GM12878 (cell line): ENCODE results near the gene ADAM21. TPM values are rescaled to one million over a fixed set of nuclear protein-coding genes. Genes with fewer than 3 reads are reported as not detected.
"Not testable (repeated sequence)": the region's sequence is repeated elsewhere in the genome, so short reads cannot be mapped to it uniquely, and the experiment has no call there.

Source experiments
- ATAC-seq: fragments of 200-7000 bp; cut with Tn5 transposase; 3 replicates; pipeline ENCODE4 v1.9.1; 2020; ENCODE audit warnings: mild to moderate bottlenecking, moderate library complexity
- BruUV-seq: library from RNA; stranded (reverse); fragments of 400-500 nt; replicated peaks from 2 replicates; lab custom pipeline; 2021; lab: Mats Ljungman, UMichigan
- CTCF ChIA-PET: fragments of 300-600 bp; sonication (Branson Sonifier 250); formaldehyde crosslinking; extraction: SDS; loops from one replicate; lab custom pipeline; 2021; ENCODE audit warnings: inconsistent platforms; lab: Yijun Ruan, JAX
- POLR2A ChIA-PET: fragments of 350-600 bp; formaldehyde crosslinking; extraction: SDS; loops from one replicate; lab custom pipeline; 2021; ENCODE audit warnings: inconsistent platforms; lab: Charles Lee
- RAD21 ChIA-PET: fragments of 300-600 bp; sonication (Branson Sonifier 250); formaldehyde crosslinking; loops from one replicate; lab custom pipeline; 2023; ENCODE audit warnings: antibody characterized with exemption; ENCODE audit not compliant: unreplicated experiment; lab: Charles Lee
- SMC1A ChIA-PET: fragments of 300-600 bp; sonication (Branson Sonifier 250); formaldehyde crosslinking; loops from one replicate; lab custom pipeline; 2023; ENCODE audit not compliant: unreplicated experiment, uncharacterized antibody; lab: Charles Lee
- DNase-seq: peaks from one replicate; pipeline ENCODE4 v3.0.0-alpha.2; 2011; ENCODE audit warnings: low read depth, low spot score
- FAIRE-seq: peaks from 3 replicates; lab custom pipeline; 2011; peaks lifted over from hg19 to GRCh38; lab: Jason Lieb, UNC
- H2AFZ ChIP-seq: 2 replicates; pipeline ENCODE4 v1.6.0; 2011; ENCODE audit warnings: low read depth, low read length, control low read depth; ENCODE audit not compliant: control insufficient read depth
- H3K27ac ChIP-seq: 2 replicates; pipeline ENCODE4 v1.5.1; 2011; ENCODE audit warnings: control low read depth; ENCODE audit not compliant: control insufficient read depth, insufficient read depth
- H3K27me3 ChIP-seq, 2 experiments: replicated peaks in 1 of 2; 2 replicates each; pipeline versions ENCODE4 v1.6.0 to v1.6.1; 2011; ENCODE audit warnings: low read length in 1 of 2; ENCODE audit not compliant: control insufficient read depth in 2 of 2, insufficient read depth in 2 of 2
- H3K36me3 ChIP-seq, 2 experiments: 2 replicates each; pipeline ENCODE4 v1.5.1; 2011; ENCODE audit warnings: low read length in 1 of 2; ENCODE audit not compliant: control insufficient read depth in 2 of 2, insufficient read depth in 2 of 2
- H3K4me1 ChIP-seq: 2 replicates; pipeline ENCODE4 v1.6.1; 2011; ENCODE audit warnings: mild to moderate bottlenecking, low read length, moderate library complexity, mixed read lengths; ENCODE audit not compliant: control insufficient read depth, insufficient read depth
- H3K4me2 ChIP-seq: 2 replicates; pipeline ENCODE4 v1.6.0; 2011; ENCODE audit warnings: control low read depth; ENCODE audit not compliant: control insufficient read depth, insufficient read depth
- H3K4me3 ChIP-seq: fragments of 200-600 bp; sonication (generic); 2 replicates; pipeline ENCODE4 v1.5.1; 2016
- H3K79me2 ChIP-seq: 2 replicates; pipeline ENCODE4 v1.6.0; 2011; ENCODE audit warnings: low read length; ENCODE audit not compliant: control insufficient read depth, insufficient read depth
- H3K9ac ChIP-seq: 2 replicates; pipeline ENCODE4 v1.8.0; 2011; ENCODE audit warnings: low read length, control low read depth, mixed read lengths; ENCODE audit not compliant: control insufficient read depth, insufficient read depth
- H3K9me3 ChIP-seq: replicated peaks from 3 replicates; pipeline ENCODE4 v1.5.1; 2011; ENCODE audit warnings: mild to moderate bottlenecking, low read length; ENCODE audit not compliant: control insufficient read depth, insufficient read depth
- H4K20me1 ChIP-seq: 2 replicates; pipeline ENCODE4 v1.6.0; 2011; ENCODE audit not compliant: control insufficient read depth, insufficient read depth
- CREM ChIP-seq: IDR thresholded peaks from 2 replicates; pipeline ENCODE4 v1.6.1; 2014; ENCODE audit warnings: antibody characterized with exemption, low read depth
- NFYA ChIP-seq: IDR thresholded peaks from 2 replicates; pipeline ENCODE4 v1.6.1; 2011; ENCODE audit warnings: low read depth, mild to moderate bottlenecking, low read length, improper control_type of control experiment, borderline replicate concordance
- NR2F1 ChIP-seq: fragments of 450-650 bp; conservative IDR thresholded peaks from 2 replicates; pipeline ENCODE4 v1.6.1; 2017; ENCODE audit warnings: mild to moderate bottlenecking
- SMAD1 ChIP-seq: fragments of 450-650 bp; IDR thresholded peaks from 2 replicates; pipeline ENCODE4 v1.6.1; 2018; ENCODE audit warnings: mild to moderate bottlenecking, low read depth; ENCODE audit not compliant: partially characterized antibody
- WGBS: methylation state at CpG from one replicate; pipeline ENCODE4 v1.1.6; 2016; ENCODE audit warnings: low lambda C conversion rate; ENCODE audit not compliant: insufficient replicate concordance, insufficient coverage; ENCODE audit errors: missing lambda C conversion rate; 5-methylcytosine and 5-hydroxymethylcytosine counted together
- in situ Hi-C: fragments of 300-500 bp; cut with MboI; formaldehyde crosslinking; loops from 9 replicates; pipeline ENCODE4 v1.14.3; 2018; ENCODE audit warnings: mixed read lengths
- intact Hi-C: fragments of 100-400 bp; cut with micrococcal nuclease; formaldehyde crosslinking; loops from one replicate; pipeline ENCODE4 v1.14.2; 2022; ENCODE audit not compliant: unreplicated experiment
- polyA plus RNA-seq, 11 experiments: library from polyadenylated mRNA; depleted of rRNA in 4 of 11; unstranded in 6 of 11; stranded (reverse) in 5 of 11; fragments of >200 nt; fragmentation: Nextera tagmentation in 4 of 11; fragmentation: Illumina TruSeq in 1 of 11; extraction: Ambion mirVana in 4 of 11; extraction: Trizol in 1 of 11; gene quantifications; 1 replicate in 1 of 11; 2 replicates in 10 of 11; pipeline versions ENCODE4 v1.2.1 to v1.2.3, GENCODE V29; 2011 to 2016; ENCODE audit warnings: inconsistent platforms in 2 of 11, missing spikeins in 2 of 11, low read depth in 1 of 11
- total RNA-seq, 4 experiments: library from RNA; depleted of rRNA in 3 of 4; stranded (reverse); fragments of >200 nt in 3 of 4; fragmentation: Illumina TruSeq in 1 of 4; extraction: Trizol in 1 of 4; gene quantifications; 2 replicates each; pipeline versions ENCODE4 v1.2.1 to v1.2.3, GENCODE V29; 2013 to 2021
- TF ChIP-seq, protein P1 (sequence below): IDR thresholded peaks from 2 replicates; pipeline ENCODE4 v1.6.1; 2011; ENCODE audit warnings: low read depth, low read length, improper control_type of control experiment, borderline replicate concordance
- TF ChIP-seq, protein P2 (sequence below): fragments of 450-650 bp; IDR thresholded peaks from 2 replicates; pipeline ENCODE4 v1.6.1; 2016; ENCODE audit warnings: mild to moderate bottlenecking

The ADAM21 gene
- total and polyA plus RNA-seq, 10 of the 15 experiments (the other 5 are each of a cell fraction or from before 2014, with no cell fraction given): 0.04 to 0.16 (median 0.13) TPM; not detected in 1

DNA sequence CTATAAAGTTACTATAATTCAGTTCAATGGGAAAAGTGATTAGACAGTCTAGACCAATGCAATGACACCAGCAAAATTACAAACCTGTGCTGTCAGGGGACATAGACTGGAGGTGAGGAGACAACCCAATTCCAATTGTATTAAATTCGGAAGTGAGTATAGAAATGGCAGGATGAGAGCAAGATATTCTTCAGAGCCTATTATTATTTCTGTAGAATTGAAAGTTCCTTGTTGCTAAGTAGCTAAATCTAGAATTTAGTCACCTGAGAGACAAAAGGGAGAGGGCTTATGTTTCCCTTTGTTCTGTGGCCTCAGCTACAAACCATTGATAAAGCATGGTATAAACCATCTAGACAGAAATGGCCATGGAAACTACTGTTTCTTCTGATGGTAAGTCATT lies at the start of gene ADAM21 (continued):
- TF ChIP-seq, protein P1, sequence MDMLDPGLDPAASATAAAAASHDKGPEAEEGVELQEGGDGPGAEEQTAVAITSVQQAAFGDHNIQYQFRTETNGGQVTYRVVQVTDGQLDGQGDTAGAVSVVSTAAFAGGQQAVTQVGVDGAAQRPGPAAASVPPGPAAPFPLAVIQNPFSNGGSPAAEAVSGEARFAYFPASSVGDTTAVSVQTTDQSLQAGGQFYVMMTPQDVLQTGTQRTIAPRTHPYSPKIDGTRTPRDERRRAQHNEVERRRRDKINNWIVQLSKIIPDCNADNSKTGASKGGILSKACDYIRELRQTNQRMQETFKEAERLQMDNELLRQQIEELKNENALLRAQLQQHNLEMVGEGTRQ: no peak
- TF ChIP-seq NFYA: no peak
- no peak for TF ChIP-seq CREM
- TF ChIP-seq, protein P2, sequence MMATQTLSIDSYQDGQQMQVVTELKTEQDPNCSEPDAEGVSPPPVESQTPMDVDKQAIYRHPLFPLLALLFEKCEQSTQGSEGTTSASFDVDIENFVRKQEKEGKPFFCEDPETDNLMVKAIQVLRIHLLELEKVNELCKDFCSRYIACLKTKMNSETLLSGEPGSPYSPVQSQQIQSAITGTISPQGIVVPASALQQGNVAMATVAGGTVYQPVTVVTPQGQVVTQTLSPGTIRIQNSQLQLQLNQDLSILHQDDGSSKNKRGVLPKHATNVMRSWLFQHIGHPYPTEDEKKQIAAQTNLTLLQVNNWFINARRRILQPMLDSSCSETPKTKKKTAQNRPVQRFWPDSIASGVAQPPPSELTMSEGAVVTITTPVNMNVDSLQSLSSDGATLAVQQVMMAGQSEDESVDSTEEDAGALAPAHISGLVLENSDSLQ: no peak
- TF ChIP-seq SMAD1: no peak
- no peak for TF ChIP-seq NR2F1

DNA sequence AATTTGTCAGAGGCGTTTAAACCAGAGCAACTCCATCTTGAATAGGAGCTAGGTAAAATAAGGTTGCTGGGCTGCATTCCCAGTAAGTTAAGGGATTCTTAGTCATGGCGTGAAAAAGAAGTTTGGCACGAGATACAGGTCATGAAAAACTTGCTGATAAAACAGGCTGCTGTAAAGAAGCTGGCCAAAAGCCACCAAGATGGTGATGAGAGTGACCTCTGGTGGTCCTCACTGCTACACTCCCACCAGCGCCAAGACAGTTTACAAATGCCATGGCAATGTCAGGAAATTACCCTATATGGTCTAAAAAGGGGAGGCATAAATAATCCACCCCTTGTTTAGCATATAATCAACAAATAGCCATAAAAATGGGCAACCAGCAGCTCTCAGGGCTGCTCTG lies 48.6 kb upstream of the ADAM21 start:
- SMC1A ChIA-PET: interaction anchor here (0.8 kb wide), 1 partner anchor 63 kb away, joined by 3 read pairs; no protein-coding TSS in a partner anchor
- H4K20me1 ChIP-seq, in situ Hi-C loops, BruUV-seq, intact Hi-C loops, H3K27me3 ChIP-seq, H2AFZ ChIP-seq, H3K9me3 ChIP-seq, DNase-seq, H3K4me1 ChIP-seq, H3K79me2 ChIP-seq, CTCF ChIA-PET, H3K9ac ChIP-seq, RAD21 ChIA-PET, POLR2A ChIA-PET, FAIRE-seq, H3K27ac ChIP-seq, H3K36me3 ChIP-seq, H3K4me2 ChIP-seq, ATAC-seq, H3K4me3 ChIP-seq: not testable (repeated sequence)
- 91% methylated on average over 4 of the region's 4 CpGs for WGBS

DNA sequence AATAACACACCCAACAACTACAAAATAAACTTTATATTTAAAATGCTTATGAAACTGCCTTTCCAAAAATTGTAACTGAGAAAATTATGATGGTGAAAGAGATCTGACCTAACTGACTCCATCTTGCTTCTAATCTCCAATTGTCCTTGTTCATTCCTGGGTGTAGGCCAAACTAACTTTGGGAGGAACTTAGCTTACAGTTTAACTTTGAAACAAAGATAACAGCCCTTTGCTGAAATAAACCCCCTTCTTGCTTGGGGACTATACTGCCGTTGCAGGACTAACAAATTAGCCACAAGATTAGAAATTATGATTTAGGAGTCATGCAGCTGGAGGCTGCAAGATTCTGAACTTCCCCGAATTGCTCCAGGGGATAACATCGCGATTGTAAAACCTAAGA lies 45.8 kb upstream of the ADAM21 start:
- DNase-seq, H3K9ac ChIP-seq, ATAC-seq, FAIRE-seq, SMC1A ChIA-PET, in situ Hi-C loops, H3K27me3 ChIP-seq, H3K4me1 ChIP-seq, H4K20me1 ChIP-seq, H3K4me3 ChIP-seq, H3K9me3 ChIP-seq, intact Hi-C loops, H3K79me2 ChIP-seq, H3K27ac ChIP-seq, H3K4me2 ChIP-seq, BruUV-seq, POLR2A ChIA-PET, H3K36me3 ChIP-seq, RAD21 ChIA-PET, H2AFZ ChIP-seq: not testable (repeated sequence)
- CTCF ChIA-PET: interaction anchor here (1.4 kb wide), 1 partner anchor 16 kb away, joined by 3 read pairs; no protein-coding TSS in a partner anchor
- 84% methylated on average over 4 of the region's 4 CpGs for WGBS
